Measurements from ENCODE around the gene SOX13. TPM values are rescaled to one million over a fixed set of nuclear protein-coding genes. Genes with fewer than 3 reads are reported as not detected.
A peak's percentile ranks its signal among the peaks of the same experiment; 100 is the strongest.

Gene SOX13
- total RNA-seq, 1 experiment from 2014 or later = 171 TPM

- H3K4me3 Mint-ChIP-seq = peak overlapping the region; percentile 96
- peak; percentile 25 for ATAC-seq
- 0 out of 2 replicates have a peak, but pooled peaks cover under 1% of the 10 kb centered on the region for H3K36me3 Mint-ChIP-seq
- TF ChIP-seq, protein P1, sequence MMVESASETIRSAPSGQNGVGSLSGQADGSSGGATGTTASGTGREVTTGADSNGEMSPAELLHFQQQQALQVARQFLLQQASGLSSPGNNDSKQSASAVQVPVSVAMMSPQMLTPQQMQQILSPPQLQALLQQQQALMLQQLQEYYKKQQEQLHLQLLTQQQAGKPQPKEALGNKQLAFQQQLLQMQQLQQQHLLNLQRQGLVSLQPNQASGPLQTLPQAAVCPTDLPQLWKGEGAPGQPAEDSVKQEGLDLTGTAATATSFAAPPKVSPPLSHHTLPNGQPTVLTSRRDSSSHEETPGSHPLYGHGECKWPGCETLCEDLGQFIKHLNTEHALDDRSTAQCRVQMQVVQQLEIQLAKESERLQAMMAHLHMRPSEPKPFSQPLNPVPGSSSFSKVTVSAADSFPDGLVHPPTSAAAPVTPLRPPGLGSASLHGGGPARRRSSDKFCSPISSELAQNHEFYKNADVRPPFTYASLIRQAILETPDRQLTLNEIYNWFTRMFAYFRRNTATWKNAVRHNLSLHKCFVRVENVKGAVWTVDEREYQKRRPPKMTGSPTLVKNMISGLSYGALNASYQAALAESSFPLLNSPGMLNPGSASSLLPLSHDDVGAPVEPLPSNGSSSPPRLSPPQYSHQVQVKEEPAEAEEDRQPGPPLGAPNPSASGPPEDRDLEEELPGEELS (CRISPR knock-in tag; IDR thresholded peaks at IDR 0.05) = peak; percentile 49; the same call in 1 of the 2 replicates
- 0 out of 2 replicates have a peak, but pooled peaks have one; percentile 32 for TF ChIP-seq AFF4 (CRISPR knock-in tag; IDR thresholded peaks at IDR 0.05; ENCODE audit: borderline replicate concordance)
- TF ChIP-seq, protein P2, sequence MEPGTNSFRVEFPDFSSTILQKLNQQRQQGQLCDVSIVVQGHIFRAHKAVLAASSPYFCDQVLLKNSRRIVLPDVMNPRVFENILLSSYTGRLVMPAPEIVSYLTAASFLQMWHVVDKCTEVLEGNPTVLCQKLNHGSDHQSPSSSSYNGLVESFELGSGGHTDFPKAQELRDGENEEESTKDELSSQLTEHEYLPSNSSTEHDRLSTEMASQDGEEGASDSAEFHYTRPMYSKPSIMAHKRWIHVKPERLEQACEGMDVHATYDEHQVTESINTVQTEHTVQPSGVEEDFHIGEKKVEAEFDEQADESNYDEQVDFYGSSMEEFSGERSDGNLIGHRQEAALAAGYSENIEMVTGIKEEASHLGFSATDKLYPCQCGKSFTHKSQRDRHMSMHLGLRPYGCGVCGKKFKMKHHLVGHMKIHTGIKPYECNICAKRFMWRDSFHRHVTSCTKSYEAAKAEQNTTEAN (CRISPR knock-in tag; IDR thresholded peaks at IDR 0.05) = 0 out of 2 replicates have a peak, but pooled peaks have one; percentile 52
- TF ChIP-seq NFE2L1 (CRISPR knock-in tag; IDR thresholded peaks at IDR 0.05) = no peak
- peak; percentile 58; the same call in 1 of the 2 replicates for TF ChIP-seq MYBL2 (CRISPR knock-in tag; IDR thresholded peaks at IDR 0.05)
- TF ChIP-seq ELF4 (CRISPR knock-in tag; IDR thresholded peaks at IDR 0.05; ENCODE audit: low read depth) = no peak
- no peak for TF ChIP-seq CREB1 (CRISPR knock-in tag; IDR thresholded peaks at IDR 0.05)
- TF ChIP-seq, protein P3, sequence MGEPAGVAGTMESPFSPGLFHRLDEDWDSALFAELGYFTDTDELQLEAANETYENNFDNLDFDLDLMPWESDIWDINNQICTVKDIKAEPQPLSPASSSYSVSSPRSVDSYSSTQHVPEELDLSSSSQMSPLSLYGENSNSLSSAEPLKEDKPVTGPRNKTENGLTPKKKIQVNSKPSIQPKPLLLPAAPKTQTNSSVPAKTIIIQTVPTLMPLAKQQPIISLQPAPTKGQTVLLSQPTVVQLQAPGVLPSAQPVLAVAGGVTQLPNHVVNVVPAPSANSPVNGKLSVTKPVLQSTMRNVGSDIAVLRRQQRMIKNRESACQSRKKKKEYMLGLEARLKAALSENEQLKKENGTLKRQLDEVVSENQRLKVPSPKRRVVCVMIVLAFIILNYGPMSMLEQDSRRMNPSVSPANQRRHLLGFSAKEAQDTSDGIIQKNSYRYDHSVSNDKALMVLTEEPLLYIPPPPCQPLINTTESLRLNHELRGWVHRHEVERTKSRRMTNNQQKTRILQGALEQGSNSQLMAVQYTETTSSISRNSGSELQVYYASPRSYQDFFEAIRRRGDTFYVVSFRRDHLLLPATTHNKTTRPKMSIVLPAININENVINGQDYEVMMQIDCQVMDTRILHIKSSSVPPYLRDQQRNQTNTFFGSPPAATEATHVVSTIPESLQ (CRISPR knock-in tag; IDR thresholded peaks at IDR 0.05) = no peak
- TF ChIP-seq, protein P4, sequence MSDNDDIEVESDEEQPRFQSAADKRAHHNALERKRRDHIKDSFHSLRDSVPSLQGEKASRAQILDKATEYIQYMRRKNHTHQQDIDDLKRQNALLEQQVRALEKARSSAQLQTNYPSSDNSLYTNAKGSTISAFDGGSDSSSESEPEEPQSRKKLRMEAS (CRISPR knock-in tag; IDR thresholded peaks at IDR 0.05) = peak; percentile 61; the same call in 1 of the 2 replicates
- TF ChIP-seq ERG (CRISPR knock-in tag; IDR thresholded peaks at IDR 0.05) = no peak
- peak; percentile 39; the same call in 1 of the 2 replicates for TF ChIP-seq ZNF423 (CRISPR knock-in tag; IDR thresholded peaks at IDR 0.05)
- TF ChIP-seq SP1 (CRISPR knock-in tag; conservative IDR thresholded peaks at IDR 0.05) = peak; percentile 52; the same call in 1 of the 2 replicates
- TF ChIP-seq ZNF121 (CRISPR knock-in tag; IDR thresholded peaks at IDR 0.05) = peak; percentile 80
- peak; percentile 79; the same call in 1 of the 2 replicates for TF ChIP-seq ZNF281 (CRISPR knock-in tag; IDR thresholded peaks at IDR 0.05)
- TF ChIP-seq ZBTB21 (CRISPR knock-in tag; IDR thresholded peaks at IDR 0.05; ENCODE audit: borderline replicate concordance) = 0 out of 2 replicates have a peak, but pooled peaks have one; percentile 17
- TF ChIP-seq ZNF416 (CRISPR knock-in tag; IDR thresholded peaks at IDR 0.05) = 0 out of 2 replicates have a peak, but pooled peaks have one; percentile 45
- peak overlapping the region; percentile 99 for H3K27ac Mint-ChIP-seq
- no peaks in the 10 kb centered on the region for H3K9me3 Mint-ChIP-seq
- peaks cover 2% of the 10 kb centered on the region; the same call in 1 of the 2 replicates for H3K27me3 Mint-ChIP-seq (ENCODE audit: low read depth)
- peak; percentile 76 for DNase-seq (ENCODE audit: low spot score)
- H3K4me1 Mint-ChIP-seq = peaks cover 74% of the 10 kb centered on the region
- ChIA-PET POLR2A (interaction anchor here (0.6 to 1.3 kb wide), 8 partner anchors 11 to 207 kb away, joined by 3 to 11 read pairs (median 4); no protein-coding TSS in a partner anchor), CTCF (interaction anchor here (0.6 to 5.1 kb wide), 10 partner anchors 11 to 207 kb away, joined by 3 to 58 read pairs (median 4); no protein-coding TSS in a partner anchor)
Observed at GRCh38 chr1:204077979-204078696, 5.2 kb downstream of the SOX13 start.

Measured in WTC11 (cell line).